Suprapubic skin (tissue), 3 donors: ENCODE results near the gene GAS7.

Experiments used
- CTCF ChIP-seq, 2 donors: fragments of 200-600 bp in 1 of 2; fragments of 450-650 bp in 1 of 2; sonication (generic) in 1 of 2; IDR thresholded peaks; one replicate each; pipeline ENCODE4 v1.5.1; 2016 to 2019; ENCODE audit warnings: antibody characterized with exemption in 2 of 2, mild to moderate bottlenecking in 1 of 2, moderate library complexity in 1 of 2
- POLR2AphosphoS5 ChIP-seq, 3 donors: sonication (generic); formaldehyde crosslinking; IDR thresholded peaks; one replicate each; pipeline ENCODE4 v1.6.1; 2017; ENCODE audit warnings: antibody characterized with exemption in 3 of 3

GRCh38 chr17:10195090-10195805 is 3.2 kb downstream of the GAS7 start:
- TF ChIP-seq POLR2AphosphoS5 (IDR thresholded peaks at IDR 0.05) (no peak), CTCF (IDR thresholded peaks at IDR 0.05) (no peak)
